Trophoblast cell (in vitro differentiated cells and primary cell): ENCODE results near the gene TRAPPC11.
"Not testable (repeated sequence)": the region's sequence is repeated elsewhere in the genome, so short reads cannot be mapped to it uniquely, and the experiment has no call there.

Source experiments
- DNase-seq, 2 donors: peaks; one replicate each; pipeline ENCODE4 v3.0.0-alpha.2; 2016
- H2AFZ ChIP-seq: 2 replicates; pipeline ENCODE4 v1.6.1; 2013; ENCODE audit warnings: low read length, moderate library complexity, mild to moderate bottlenecking; ENCODE audit not compliant: insufficient read depth, poor library complexity
- H2AK5ac ChIP-seq: 2 replicates; pipeline ENCODE4 v1.6.1; 2013; ENCODE audit warnings: mild to moderate bottlenecking, low read length
- H2BK120ac ChIP-seq: 2 replicates; pipeline ENCODE4 v1.6.1; 2013; ENCODE audit warnings: low read length, mild to moderate bottlenecking, moderate library complexity; ENCODE audit not compliant: insufficient read depth, poor library complexity
- H2BK12ac ChIP-seq: 2 replicates; pipeline ENCODE4 v1.6.1; 2013; ENCODE audit warnings: mild to moderate bottlenecking, low read length, moderate library complexity
- H2BK5ac ChIP-seq: 2 replicates; pipeline ENCODE4 v1.6.1; 2013; ENCODE audit warnings: low read length, low read depth, moderate library complexity, mild to moderate bottlenecking; ENCODE audit not compliant: poor library complexity
- H3K14ac ChIP-seq: 2 replicates; pipeline ENCODE4 v1.6.1; 2013; ENCODE audit warnings: mild to moderate bottlenecking, low read length
- H3K18ac ChIP-seq: 2 replicates; pipeline ENCODE4 v1.6.1; 2013; ENCODE audit warnings: mild to moderate bottlenecking, low read length
- H3K23ac ChIP-seq: 2 replicates; pipeline ENCODE4 v1.6.1; 2013; ENCODE audit warnings: low read length
- H3K27ac ChIP-seq: 2 replicates; pipeline ENCODE4 v1.5.1; 2013; ENCODE audit warnings: low read depth, mild to moderate bottlenecking, inconsistent platforms, low read length, moderate library complexity
- H3K27me3 ChIP-seq: 2 replicates; pipeline ENCODE4 v1.6.1; 2013; ENCODE audit warnings: inconsistent platforms, mild to moderate bottlenecking, low read length, moderate library complexity; ENCODE audit not compliant: insufficient read depth
- H3K36me3 ChIP-seq, 2 experiments: 1 replicate in 1 of 2; 2 replicates in 1 of 2; pipeline ENCODE4 v1.6.1; 2013; ENCODE audit warnings: low read length in 2 of 2, mild to moderate bottlenecking in 2 of 2, moderate library complexity in 1 of 2; ENCODE audit not compliant: insufficient read depth in 2 of 2, control insufficient read depth in 1 of 2
- H3K4ac ChIP-seq: 2 replicates; pipeline ENCODE4 v1.6.1; 2013; ENCODE audit warnings: low read depth, mild to moderate bottlenecking, low read length, moderate library complexity
- H3K4me1 ChIP-seq, 2 experiments: 1 replicate in 1 of 2; 2 replicates in 1 of 2; pipeline ENCODE4 v1.6.1; 2013; ENCODE audit warnings: low read length in 2 of 2, mild to moderate bottlenecking in 2 of 2, moderate library complexity in 1 of 2; ENCODE audit not compliant: insufficient read depth in 2 of 2, control insufficient read depth in 1 of 2
- H3K4me2 ChIP-seq: 2 replicates; pipeline ENCODE4 v1.6.1; 2013; ENCODE audit warnings: inconsistent platforms, mild to moderate bottlenecking, low read length, moderate library complexity
- H3K4me3 ChIP-seq: 2 replicates; pipeline ENCODE4 v1.5.1; 2013; ENCODE audit warnings: mild to moderate bottlenecking, low read depth, low read length, inconsistent platforms
- H3K79me1 ChIP-seq: one replicate; pipeline ENCODE4 v1.6.1; 2013; ENCODE audit warnings: low read length
- H3K79me2 ChIP-seq: 2 replicates; pipeline ENCODE4 v1.6.1; 2013; ENCODE audit warnings: low read length, mild to moderate bottlenecking; ENCODE audit not compliant: control insufficient read depth, insufficient read depth, poor library complexity
- H3K9ac ChIP-seq: 2 replicates; pipeline ENCODE4 v1.6.1; 2013; ENCODE audit warnings: mild to moderate bottlenecking, low read length
- H3K9me3 ChIP-seq: 2 replicates; pipeline ENCODE4 v1.6.1; 2013; ENCODE audit warnings: low read depth, mild to moderate bottlenecking, control low read depth, inconsistent platforms, low read length; ENCODE audit not compliant: insufficient read depth
- H4K12ac ChIP-seq: 2 replicates; pipeline ENCODE4 v1.6.1; 2013; ENCODE audit warnings: low read depth, mild to moderate bottlenecking, low read length, moderate library complexity
- H4K8ac ChIP-seq: 2 replicates; pipeline ENCODE4 v1.6.1; 2013; ENCODE audit warnings: low read depth, mild to moderate bottlenecking, low read length, moderate library complexity
- H4K91ac ChIP-seq: one replicate; pipeline ENCODE4 v1.6.1; 2013; ENCODE audit warnings: low read depth, mild to moderate bottlenecking, low read length, moderate library complexity
- WGBS: extraction: QIAGEN DNeasy Blood & Tissue Kit; methylation state at CpG from one replicate; pipeline ENCODE4 v1.1.7; 2013; ENCODE audit warnings: missing lambda C conversion rate; ENCODE audit not compliant: insufficient read length, insufficient coverage; ENCODE audit errors: extremely low coverage; 5-methylcytosine and 5-hydroxymethylcytosine counted together

The TRAPPC11 gene

DNA sequence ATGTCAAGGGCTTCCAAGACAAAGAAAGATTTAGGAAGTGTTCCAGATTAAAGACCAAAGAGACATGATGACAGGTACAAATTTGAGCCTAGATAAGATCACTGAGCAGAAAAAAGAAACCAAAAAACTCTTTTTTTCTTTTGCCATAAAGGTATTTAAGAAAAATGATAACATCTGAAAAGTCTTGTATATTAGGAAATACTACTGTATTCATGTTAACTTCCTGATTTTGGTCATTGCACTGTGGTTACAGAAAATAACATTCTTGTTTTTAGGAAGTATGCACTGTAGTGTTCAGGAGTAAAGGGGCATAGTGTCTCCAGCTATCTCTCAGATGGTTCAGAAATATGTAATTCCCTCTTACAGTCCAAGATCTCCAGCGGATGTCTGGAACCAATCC lies 37.2 kb upstream of the TRAPPC11 start:
- Histone ChIP-seq H3K79me1 (no peaks in the 10 kb centered on the region), H3K4me1 (no peaks in the 10 kb centered on the region), H3K4ac (no peak overlapping the region), H3K27me3 (no peaks in the 10 kb centered on the region), H3K23ac (no peak overlapping the region), H2AK5ac (no peak overlapping the region), H3K27ac (no peak overlapping the region), H2BK5ac (no peak overlapping the region), H3K4me2 (no peak overlapping the region), H3K9me3 (peaks cover 2% of the 10 kb centered on the region), H2AFZ (no peak overlapping the region), H4K91ac (no peak overlapping the region), H2BK120ac (no peak overlapping the region), H4K8ac (no peak overlapping the region), H3K18ac (no peak overlapping the region), H4K12ac (no peak overlapping the region), H3K14ac (no peak overlapping the region), H3K4me3 (no peak overlapping the region), H3K79me2 (no peaks in the 10 kb centered on the region), H3K36me3 (no peaks in the 10 kb centered on the region), H2BK12ac (no peak overlapping the region), H3K9ac (no peak overlapping the region)
- WGBS, result no CpG with 5 or more reads among the region's 1 CpG
- DNase-seq, result peak in 1 of 2 donors; percentile 61

DNA sequence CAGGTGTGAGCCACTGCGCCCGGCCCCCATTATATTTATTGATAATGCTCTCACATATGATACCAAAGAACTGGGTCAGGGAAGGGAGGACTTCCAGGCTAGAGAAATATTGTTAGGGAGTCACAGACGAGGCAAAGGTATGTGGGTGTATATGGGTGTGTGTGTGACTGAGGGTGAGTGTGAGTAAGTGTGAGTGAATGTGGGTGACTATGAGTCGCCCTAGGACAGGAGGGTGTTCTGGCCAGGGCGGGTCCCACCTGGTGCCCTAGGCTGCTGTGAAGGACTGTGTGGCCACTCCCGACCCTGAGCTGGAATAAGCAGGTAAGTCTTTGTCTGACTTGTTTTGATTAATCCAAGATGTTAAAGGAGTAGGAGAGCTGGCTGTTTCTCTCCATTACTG lies 34.5 kb upstream of the TRAPPC11 start:
- H3K23ac ChIP-seq, result no peak overlapping the region
- H2AK5ac ChIP-seq, result no peak overlapping the region
- H3K36me3 ChIP-seq, result no peaks in the 10 kb centered on the region
- H3K14ac ChIP-seq, result no peak overlapping the region
- no peaks in the 10 kb centered on the region for H3K27me3 ChIP-seq
- no peak overlapping the region for H2AFZ ChIP-seq
- H3K9me3 ChIP-seq, result peaks cover 2% of the 10 kb centered on the region
- H4K12ac ChIP-seq, result no peak overlapping the region
- no peak overlapping the region for H4K8ac ChIP-seq
- WGBS, result no CpG with 5 or more reads among the region's 6 CpGs
- H4K91ac ChIP-seq, result no peak overlapping the region
- H3K79me2 ChIP-seq, result no peaks in the 10 kb centered on the region
- H3K79me1 ChIP-seq, result no peaks in the 10 kb centered on the region
- no peak overlapping the region for H3K4me3 ChIP-seq
- H3K9ac ChIP-seq, result no peak overlapping the region
- no peak overlapping the region for H3K27ac ChIP-seq
- H3K4ac ChIP-seq, result no peak overlapping the region
- H3K4me1 ChIP-seq, result no peaks in the 10 kb centered on the region
- H3K4me2 ChIP-seq, result no peak overlapping the region
- H2BK120ac ChIP-seq, result no peak overlapping the region
- no peak overlapping the region for H3K18ac ChIP-seq
- H2BK12ac ChIP-seq, result no peak overlapping the region
- H2BK5ac ChIP-seq, result no peak overlapping the region
- no peak for DNase-seq

- Histone ChIP-seq H4K91ac (no peak overlapping the region), H2BK120ac (no peak overlapping the region), H4K8ac (no peak overlapping the region), H3K18ac (no peak overlapping the region), H2BK12ac (no peak overlapping the region), H3K4me3 (no peak overlapping the region), H3K9me3 (peaks cover 2% of the 10 kb centered on the region), H3K14ac (no peak overlapping the region), H3K23ac (no peak overlapping the region), H3K27me3 (no peaks in the 10 kb centered on the region), H3K79me2 (no peaks in the 10 kb centered on the region), H2BK5ac (no peak overlapping the region), H3K36me3 (no peaks in the 10 kb centered on the region), H3K4ac (no peak overlapping the region), H4K12ac (no peak overlapping the region), H3K9ac (no peak overlapping the region), H3K27ac (no peak overlapping the region), H3K4me1 (no peaks in the 10 kb centered on the region), H3K79me1 (no peaks in the 10 kb centered on the region), H2AFZ (no peak overlapping the region), H2AK5ac (no peak overlapping the region), H3K4me2 (no peak overlapping the region)
- WGBS, result no CpG with 5 or more reads among the region's 6 CpGs
- DNase-seq, result no peak
Observed at GRCh38 chr4:183626168-183626567, 32.9 kb upstream of the TRAPPC11 start.

DNA sequence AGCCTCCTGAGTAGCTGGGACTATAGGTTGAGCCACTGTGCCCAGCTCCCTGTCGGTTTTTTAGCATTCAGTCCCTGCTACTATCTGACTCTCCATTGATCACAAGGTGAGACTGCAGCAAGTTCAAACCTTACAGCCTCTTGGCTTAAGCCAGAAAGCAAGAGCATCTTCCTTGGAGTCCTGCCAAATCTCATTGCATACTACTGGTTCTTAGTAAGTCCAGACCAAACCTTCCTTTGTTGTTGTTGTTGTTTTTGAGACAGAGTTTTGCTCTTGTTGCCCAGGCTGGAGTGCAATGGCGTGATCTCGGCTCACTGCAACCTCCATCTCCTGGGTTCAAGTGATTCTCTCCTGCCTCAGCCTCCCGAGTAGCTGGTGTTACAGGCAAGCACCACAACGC lies 31.8 kb upstream of the TRAPPC11 start:
- H3K23ac ChIP-seq, H3K27ac ChIP-seq, H3K79me2 ChIP-seq, H3K4ac ChIP-seq, H2AFZ ChIP-seq, H3K4me3 ChIP-seq, H2BK5ac ChIP-seq, H3K27me3 ChIP-seq, H3K4me1 ChIP-seq, H3K9me3 ChIP-seq, H4K12ac ChIP-seq, DNase-seq, H3K18ac ChIP-seq, H2BK12ac ChIP-seq, H4K8ac ChIP-seq, H3K4me2 ChIP-seq, H3K36me3 ChIP-seq, H3K14ac ChIP-seq, H3K79me1 ChIP-seq, H3K9ac ChIP-seq, H2BK120ac ChIP-seq, H2AK5ac ChIP-seq, H4K91ac ChIP-seq: not testable (repeated sequence)
- WGBS, result no CpG with 5 or more reads among the region's 5 CpGs
